Activated CD8-positive, alpha-beta memory T cell treated with anti-CD3 and anti-CD28 coated beads, Interleukin-2, amount 10 ng/mL, durations not matched to agents 7 days and 5 days (primary cell): ENCODE results near the gene ARV1. TPM values are rescaled to one million over a fixed set of nuclear protein-coding genes. Genes with fewer than 3 reads are reported as not detected.
"Not testable (repeated sequence)": the region's sequence is repeated elsewhere in the genome, so short reads cannot be mapped to it uniquely, and the experiment has no call there.

ENCODE experiments used
- ATAC-seq: fragments of 150-1000 bp; cut with Tn5 transposase; one replicate; pipeline ENCODE4 v1.10.0; 2021; ENCODE audit warnings: moderate library complexity
- CTCF ChIA-PET: fragments of 350-600 bp; sonication (Branson Sonifier 250); formaldehyde crosslinking; loops from one replicate; lab custom pipeline; 2021; ENCODE audit warnings: antibody characterized with exemption; lab: Charles Lee
- DNase-seq: peaks from one replicate; pipeline ENCODE4 v3.0.0-alpha.2; 2020
- H3K27ac Mint-ChIP-seq: one replicate; pipeline ENCODE4 v1.8.0; 2021; ENCODE audit warnings: mild to moderate bottlenecking, mixed read lengths
- H3K27me3 Mint-ChIP-seq: one replicate; pipeline ENCODE4 v1.8.0; 2021; ENCODE audit warnings: mixed read lengths
- H3K36me3 Mint-ChIP-seq: one replicate; pipeline ENCODE4 v1.8.0; 2021; ENCODE audit warnings: mild to moderate bottlenecking, mixed read lengths
- H3K4me1 Mint-ChIP-seq: one replicate; pipeline ENCODE4 v1.8.0; 2021; ENCODE audit warnings: mixed read lengths
- H3K4me3 Mint-ChIP-seq: one replicate; pipeline ENCODE4 v1.8.0; 2021; ENCODE audit warnings: mild to moderate bottlenecking, moderate library complexity, mixed read lengths
- H3K9me3 Mint-ChIP-seq: one replicate; pipeline ENCODE4 v1.8.0; 2022; ENCODE audit warnings: low read depth, mixed read lengths
- total RNA-seq, 2 experiments: library from RNA; stranded (reverse); gene quantifications; one replicate each; pipeline ENCODE4 v1.2.3, GENCODE V29; 2021

ARV1 gene
- total RNA-seq, 2 experiments from 2014 or later = 12.9 to 16.0 TPM

- no peaks in the 10 kb centered on the region for H3K9me3 Mint-ChIP-seq
- peak overlapping the region; percentile 88 for H3K27ac Mint-ChIP-seq
- H3K27me3 Mint-ChIP-seq = no peaks in the 10 kb centered on the region
- peaks cover 20% of the 10 kb centered on the region for H3K36me3 Mint-ChIP-seq
- ATAC-seq = no peak
- CTCF ChIA-PET = interaction anchor here (1.3 to 2.7 kb wide), 5 partner anchors 8 to 76 kb away, joined by 3 to 12 read pairs (median 7); partner anchors contain the start of gene FAM89A
- H3K4me3 Mint-ChIP-seq = peak overlapping the region; percentile 99
- peaks cover 24% of the 10 kb centered on the region for H3K4me1 Mint-ChIP-seq
- no peak for DNase-seq
Observed at GRCh38 chr1:230979952-230980351, 1.1 kb downstream of the ARV1 start.

DNA sequence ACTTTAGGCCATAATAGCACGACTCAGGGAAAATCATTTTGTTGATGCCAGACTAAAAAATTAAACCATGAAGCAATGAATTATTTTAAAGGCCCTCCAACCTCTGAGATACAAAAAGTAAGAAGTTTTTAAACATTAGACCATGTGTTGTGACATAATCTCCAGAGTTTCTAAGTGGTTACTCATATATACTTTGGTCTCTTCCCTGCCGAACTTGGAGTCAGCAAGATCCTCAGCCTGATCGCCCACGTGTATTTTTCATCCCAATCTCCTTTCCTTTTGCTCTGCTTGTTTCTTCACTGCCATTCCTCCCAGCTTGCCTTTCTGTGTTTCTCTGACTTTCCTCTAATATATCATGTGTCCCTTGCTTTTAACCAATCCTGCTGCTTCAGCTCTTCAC, 3.8 kb downstream of the ARV1 start:
- peaks cover 6% of the 10 kb centered on the region for H3K4me1 Mint-ChIP-seq
- no peak for ATAC-seq
- H3K27ac Mint-ChIP-seq = no peak overlapping the region
- peaks cover 9% of the 10 kb centered on the region for H3K36me3 Mint-ChIP-seq
- no peaks in the 10 kb centered on the region for H3K27me3 Mint-ChIP-seq
- no peak for DNase-seq
- no peak overlapping the region for H3K4me3 Mint-ChIP-seq
- CTCF ChIA-PET = interaction anchor here (1.1 kb wide), 1 partner anchor 340 kb away, joined by 3 read pairs; no protein-coding TSS in a partner anchor
- H3K9me3 Mint-ChIP-seq = no peaks in the 10 kb centered on the region

DNA sequence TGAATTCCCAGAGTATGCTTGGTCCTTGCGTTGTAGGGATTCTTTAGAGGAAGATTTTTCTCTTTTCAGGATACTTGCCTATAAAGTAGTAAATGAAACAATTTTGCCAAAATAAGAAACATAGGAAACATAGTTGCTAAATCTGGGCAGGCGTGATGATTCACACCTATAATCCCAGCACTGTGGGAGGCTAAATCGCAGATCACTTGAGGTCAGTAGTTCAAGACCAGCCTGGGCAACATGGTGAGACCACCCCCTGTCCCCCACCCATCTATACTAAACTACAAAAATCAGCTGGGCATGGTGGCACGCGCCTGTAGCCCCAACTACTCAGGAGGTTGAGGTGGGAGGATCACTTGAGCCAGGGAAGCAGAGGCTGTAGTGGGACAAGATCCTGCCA, 4.9 kb downstream of the ARV1 start:
- H3K27ac Mint-ChIP-seq = no peak overlapping the region
- no peak overlapping the region for H3K4me3 Mint-ChIP-seq
- peaks cover 9% of the 10 kb centered on the region for H3K36me3 Mint-ChIP-seq
- no peaks in the 10 kb centered on the region for H3K27me3 Mint-ChIP-seq
- CTCF ChIA-PET = no interaction called here
- H3K9me3 Mint-ChIP-seq = no peaks in the 10 kb centered on the region
- ATAC-seq (no peak), DNase-seq (no peak)
- H3K4me1 Mint-ChIP-seq = peaks cover 6% of the 10 kb centered on the region

DNA sequence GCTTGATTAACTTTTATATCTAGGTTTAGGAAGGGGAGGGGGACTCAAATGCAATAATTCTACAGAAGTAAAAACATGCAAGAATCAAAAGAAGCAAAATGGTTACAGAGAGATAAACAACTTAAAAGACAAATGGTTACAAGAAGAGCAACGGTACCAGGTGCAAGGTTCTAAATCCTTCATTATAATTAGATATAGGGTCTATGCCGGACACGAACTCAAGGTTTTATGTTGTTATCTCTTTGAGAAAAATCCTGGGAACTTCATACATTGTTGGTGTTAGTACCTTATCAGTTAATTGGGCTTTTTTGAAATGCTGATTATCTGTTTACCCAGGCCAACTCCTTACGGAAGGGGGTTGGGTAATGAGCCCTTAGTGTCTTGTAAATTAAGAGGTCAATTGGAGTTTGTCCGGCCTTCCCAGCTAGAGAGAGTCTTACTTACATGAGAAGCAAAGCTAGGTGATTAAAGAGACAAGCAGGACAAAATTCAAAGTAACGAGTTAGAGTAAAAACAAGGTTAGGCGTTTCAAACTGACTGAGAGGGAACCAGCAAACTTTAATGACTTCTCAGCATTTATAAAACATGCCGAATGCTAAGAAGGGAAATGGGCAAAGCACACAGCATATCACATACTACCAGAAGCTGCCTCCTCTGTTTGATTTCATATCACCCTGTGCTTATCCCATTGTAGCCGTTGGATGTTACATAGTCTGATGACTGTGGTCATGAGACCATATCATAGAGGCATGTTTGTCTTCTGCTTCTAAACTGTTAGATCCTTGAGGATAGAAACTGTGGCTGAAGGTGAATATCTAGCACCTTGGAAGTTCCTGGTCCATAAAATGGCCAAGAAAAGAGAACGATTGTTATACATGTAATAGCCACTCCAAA, 6.0 kb downstream of the ARV1 start:
- H3K27ac Mint-ChIP-seq, H3K4me1 Mint-ChIP-seq, ATAC-seq, DNase-seq, CTCF ChIA-PET, H3K9me3 Mint-ChIP-seq, H3K27me3 Mint-ChIP-seq, H3K36me3 Mint-ChIP-seq, H3K4me3 Mint-ChIP-seq: not testable (repeated sequence)

- H3K4me3 Mint-ChIP-seq = no peak overlapping the region
- ATAC-seq (no peak), DNase-seq (no peak)
- H3K27me3 Mint-ChIP-seq = no peaks in the 10 kb centered on the region
- CTCF ChIA-PET = no interaction called here
- H3K27ac Mint-ChIP-seq = no peak overlapping the region
- no peaks in the 10 kb centered on the region for H3K9me3 Mint-ChIP-seq
- peaks cover 6% of the 10 kb centered on the region for H3K4me1 Mint-ChIP-seq
- H3K36me3 Mint-ChIP-seq = peaks cover 11% of the 10 kb centered on the region
Observed at GRCh38 chr1:230985711-230986110, 6.8 kb downstream of the ARV1 start.

- H3K9me3 Mint-ChIP-seq = no peaks in the 10 kb centered on the region
- no peak overlapping the region for H3K4me3 Mint-ChIP-seq
- CTCF ChIA-PET = no interaction called here
- H3K27me3 Mint-ChIP-seq = no peaks in the 10 kb centered on the region
- peaks cover 18% of the 10 kb centered on the region for H3K36me3 Mint-ChIP-seq
- H3K27ac Mint-ChIP-seq = no peak overlapping the region
- peaks cover 6% of the 10 kb centered on the region for H3K4me1 Mint-ChIP-seq
- DNase-seq (no peak), ATAC-seq (no peak)
Observed at GRCh38 chr1:230986976-230987375, 8.1 kb downstream of the ARV1 start.

GRCh38 chr1:230987448-230987847, 8.6 kb downstream of the ARV1 start:
- peaks cover 18% of the 10 kb centered on the region for H3K36me3 Mint-ChIP-seq
- ATAC-seq (no peak), DNase-seq (no peak)
- no peaks in the 10 kb centered on the region for H3K9me3 Mint-ChIP-seq
- CTCF ChIA-PET = interaction anchor here (1.0 kb wide), 1 partner anchor 8 kb away, joined by 4 read pairs; the partner anchor contains the start of genes ARV1 and TTC13
- H3K4me1 Mint-ChIP-seq = peaks cover 6% of the 10 kb centered on the region
- H3K27ac Mint-ChIP-seq = no peak overlapping the region
- H3K4me3 Mint-ChIP-seq = no peak overlapping the region
- H3K27me3 Mint-ChIP-seq = no peaks in the 10 kb centered on the region

- no peak overlapping the region for H3K27ac Mint-ChIP-seq
- CTCF ChIA-PET = no interaction called here
- H3K4me1 Mint-ChIP-seq = no peaks in the 10 kb centered on the region
- H3K4me3 Mint-ChIP-seq = no peak overlapping the region
- H3K27me3 Mint-ChIP-seq = no peaks in the 10 kb centered on the region
- DNase-seq = no peak
- no peaks in the 10 kb centered on the region for H3K9me3 Mint-ChIP-seq
- no peak for ATAC-seq
- H3K36me3 Mint-ChIP-seq = peaks cover 17% of the 10 kb centered on the region
Observed at GRCh38 chr1:230992100-230992774, 13.3 kb downstream of the ARV1 start.

DNA sequence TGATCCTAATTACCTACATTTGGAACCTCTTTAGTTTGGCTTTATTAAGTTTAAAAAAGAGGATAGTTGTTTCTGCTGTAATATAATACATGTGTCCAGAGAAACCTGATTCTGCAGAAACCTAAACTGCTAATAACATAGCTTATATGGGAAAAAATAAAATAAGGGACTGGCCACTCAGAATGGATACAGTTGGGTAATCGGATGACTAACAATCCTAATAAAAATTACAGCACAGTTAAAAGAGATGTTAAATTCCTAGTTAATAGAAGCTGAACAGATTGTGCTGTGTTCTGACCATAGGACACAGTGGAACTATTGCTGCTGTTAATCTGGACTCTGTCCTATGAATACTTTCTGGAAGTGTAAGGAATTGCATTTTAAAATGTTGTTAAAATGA, 16.0 kb downstream of the ARV1 start:
- no peak overlapping the region for H3K4me3 Mint-ChIP-seq
- no peaks in the 10 kb centered on the region for H3K4me1 Mint-ChIP-seq
- H3K27me3 Mint-ChIP-seq = no peaks in the 10 kb centered on the region
- peaks cover 26% of the 10 kb centered on the region for H3K36me3 Mint-ChIP-seq
- CTCF ChIA-PET = interaction anchor here (0.9 kb wide), 1 partner anchor 23 kb away, joined by 3 read pairs; no protein-coding TSS in a partner anchor
- no peak overlapping the region for H3K27ac Mint-ChIP-seq
- ATAC-seq (no peak), DNase-seq (no peak)
- H3K9me3 Mint-ChIP-seq = no peaks in the 10 kb centered on the region

- H3K27me3 Mint-ChIP-seq = peaks cover under 1% of the 10 kb centered on the region
- H3K27ac Mint-ChIP-seq = no peak overlapping the region
- H3K4me3 Mint-ChIP-seq = no peak overlapping the region
- peaks cover 41% of the 10 kb centered on the region for H3K36me3 Mint-ChIP-seq
- peaks cover 15% of the 10 kb centered on the region for H3K9me3 Mint-ChIP-seq
- CTCF ChIA-PET = no interaction called here
- ATAC-seq (no peak), DNase-seq (no peak)
- H3K4me1 Mint-ChIP-seq = no peaks in the 10 kb centered on the region
Observed at GRCh38 chr1:231000201-231000600, 21.3 kb downstream of the ARV1 start.

DNA sequence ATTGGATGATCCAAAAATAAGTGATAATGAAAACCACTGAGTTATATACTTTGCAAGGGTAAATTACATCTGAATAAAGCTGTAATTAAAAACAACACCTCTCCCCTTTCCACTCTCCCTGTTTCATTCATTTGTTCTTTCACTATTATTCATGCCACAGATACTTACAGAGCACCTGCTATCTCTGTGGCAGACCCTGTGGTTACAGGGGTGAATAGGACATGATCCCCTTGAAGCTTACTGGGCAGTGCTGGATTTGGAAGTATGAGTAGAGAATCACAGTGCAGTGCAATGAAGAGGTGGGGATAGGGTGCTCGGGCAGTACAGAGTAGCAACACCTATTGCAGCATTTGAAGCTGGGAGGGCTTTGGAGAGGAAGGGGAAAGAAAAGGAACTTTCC, 21.7 kb downstream of the ARV1 start:
- CTCF ChIA-PET = no interaction called here
- DNase-seq = no peak
- H3K4me3 Mint-ChIP-seq = no peak overlapping the region
- peaks cover 41% of the 10 kb centered on the region for H3K36me3 Mint-ChIP-seq
- ATAC-seq = no peak
- no peak overlapping the region for H3K27ac Mint-ChIP-seq
- H3K4me1 Mint-ChIP-seq = no peaks in the 10 kb centered on the region
- peaks cover 4% of the 10 kb centered on the region for H3K27me3 Mint-ChIP-seq
- H3K9me3 Mint-ChIP-seq = peaks cover 18% of the 10 kb centered on the region

DNA sequence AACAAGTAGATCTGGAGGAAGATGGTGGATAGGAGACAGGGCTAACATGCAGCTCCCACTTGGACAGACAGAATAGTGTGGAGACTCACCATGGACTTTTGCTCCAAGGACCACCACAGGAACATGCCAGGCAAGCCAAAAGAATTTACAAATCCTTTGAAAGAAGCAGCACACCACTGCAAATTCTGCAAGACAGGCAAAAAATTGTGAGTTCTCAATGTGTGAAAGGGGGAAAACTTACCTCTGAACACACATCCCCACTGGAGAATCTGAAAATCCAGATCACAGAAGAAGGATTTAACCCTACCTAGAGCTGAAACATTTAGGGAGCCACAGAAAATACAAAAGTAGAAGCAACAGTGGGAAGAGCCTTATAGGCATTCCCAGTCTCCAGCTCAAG, 23.0 kb downstream of the ARV1 start:
- no peak overlapping the region for H3K27ac Mint-ChIP-seq

GRCh38 chr1:231007535-231007934, 28.6 kb downstream of the ARV1 start:
- H3K4me3 Mint-ChIP-seq, H3K27me3 Mint-ChIP-seq, DNase-seq, CTCF ChIA-PET, H3K27ac Mint-ChIP-seq, ATAC-seq, H3K4me1 Mint-ChIP-seq: not testable (repeated sequence)
- H3K36me3 Mint-ChIP-seq = peaks cover 17% of the 10 kb centered on the region
- peaks cover 20% of the 10 kb centered on the region for H3K9me3 Mint-ChIP-seq

More for the DNA sequence above, 23.0 kb downstream of the ARV1 start:
- Mint-ChIP-seq H3K4me3 (no peak overlapping the region), H3K36me3 (peaks cover 37% of the 10 kb centered on the region), H3K9me3 (peaks cover 20% of the 10 kb centered on the region), H3K4me1 (no peaks in the 10 kb centered on the region), H3K27me3 (peaks cover 5% of the 10 kb centered on the region)
- DNase-seq = no peak
- ATAC-seq = no peak
- CTCF ChIA-PET = no interaction called here
